Endothelial cell of umbilical vein (primary cell): Measurements from ENCODE around the gene UQCC2. TPM values are rescaled to one million over a fixed set of nuclear protein-coding genes. Genes with fewer than 3 reads are reported as not detected.

Experiments used
- BruUV-seq: library from RNA; stranded (reverse); fragments of 400-500 nt; replicated peaks from 2 replicates; lab custom pipeline; 2021; lab: Mats Ljungman, UMichigan
- CTCF ChIA-PET: fragments of 300-600, 350-600 bp; sonication (Branson Sonifier 250); formaldehyde crosslinking; loops from one replicate; lab custom pipeline; 2021; ENCODE audit warnings: antibody characterized with exemption, inconsistent platforms; lab: Charles Lee
- POLR2A ChIA-PET: fragments of 300-600, 350-600 bp; sonication (Branson Sonifier 250); formaldehyde crosslinking; loops from one replicate; lab custom pipeline; 2021; ENCODE audit warnings: antibody characterized with exemption, inconsistent platforms; lab: Charles Lee
- DNase-seq: peaks from one replicate; pipeline ENCODE4 v3.0.0-alpha.2; 2011; ENCODE audit warnings: low read depth, low spot score
- FAIRE-seq: peaks from 2 replicates; lab custom pipeline; 2011; peaks lifted over from hg19 to GRCh38; lab: Jason Lieb, UNC
- H2AFZ ChIP-seq: 2 replicates; pipeline ENCODE4 v1.6.0; 2012; ENCODE audit warnings: low read depth, low read length, control low read depth, inconsistent platforms
- H3K27ac ChIP-seq: 2 replicates; pipeline ENCODE4 v1.5.1; 2011; ENCODE audit warnings: low read depth, mild to moderate bottlenecking, control low read depth, low read length, moderate library complexity; ENCODE audit not compliant: insufficient read depth
- H3K27me3 ChIP-seq, 2 experiments: 2 replicates each; pipeline versions ENCODE4 v1.6.0 to v1.6.1; 2011; ENCODE audit warnings: low read length in 2 of 2, mixed read lengths in 1 of 2; ENCODE audit not compliant: control insufficient read depth in 2 of 2, insufficient read depth in 2 of 2
- H3K36me3 ChIP-seq, 2 experiments: 2 replicates in 1 of 2; 3 replicates in 1 of 2; pipeline ENCODE4 v1.5.1; 2011; ENCODE audit warnings: low read length in 2 of 2, mild to moderate bottlenecking in 1 of 2, moderate library complexity in 1 of 2; ENCODE audit not compliant: control insufficient read depth in 2 of 2, insufficient read depth in 2 of 2; ENCODE audit errors: extremely low read depth in 1 of 2
- H3K4me1 ChIP-seq: 3 replicates; pipeline ENCODE4 v1.5.1; 2011; ENCODE audit warnings: mild to moderate bottlenecking, low read length; ENCODE audit not compliant: control insufficient read depth, insufficient read depth; ENCODE audit errors: extremely low read depth
- H3K4me2 ChIP-seq: 2 replicates; pipeline ENCODE4 v1.6.1; 2011; ENCODE audit warnings: low read length, control low read depth, mixed read lengths; ENCODE audit not compliant: insufficient read depth
- H3K4me3 ChIP-seq, 3 experiments: fragments of 200-600 bp in 1 of 3; sonication (generic), shearing (Covaris generic) in 1 of 3; replicated peaks in 1 of 3; 2 replicates each; pipeline ENCODE4 v1.5.1; 2011 to 2016; ENCODE audit warnings: control low read depth in 3 of 3, low read length in 3 of 3, mild to moderate bottlenecking in 2 of 3, inconsistent platforms in 1 of 3, low read depth in 1 of 3, moderate library complexity in 1 of 3; ENCODE audit not compliant: insufficient read depth in 1 of 3
- H3K79me2 ChIP-seq: 2 replicates; pipeline ENCODE4 v1.6.0; 2012; ENCODE audit warnings: low read length, inconsistent platforms; ENCODE audit not compliant: control insufficient read depth, insufficient read depth
- H3K9ac ChIP-seq: replicated peaks from 2 replicates; pipeline ENCODE3; 2011; ENCODE audit warnings: low read length, control low read depth; ENCODE audit not compliant: insufficient read depth; ENCODE audit errors: extremely low read depth
- H3K9me1 ChIP-seq: replicated peaks from 3 replicates; pipeline ENCODE4 v1.6.0; 2011; ENCODE audit warnings: mild to moderate bottlenecking, low read length; ENCODE audit not compliant: control insufficient read depth, insufficient read depth; ENCODE audit errors: extremely low read depth
- H3K9me3 ChIP-seq: replicated peaks from 2 replicates; pipeline ENCODE4 v1.5.1; 2012; ENCODE audit warnings: low read length, inconsistent platforms; ENCODE audit not compliant: control insufficient read depth, insufficient read depth
- H4K20me1 ChIP-seq: replicated peaks from 2 replicates; pipeline ENCODE3; 2011; ENCODE audit warnings: mild to moderate bottlenecking, low read length; ENCODE audit not compliant: control insufficient read depth, insufficient read depth; ENCODE audit errors: extremely low read depth
- EZH2 ChIP-seq: IDR thresholded peaks from 2 replicates; pipeline ENCODE4 v1.6.1; 2012; ENCODE audit warnings: borderline replicate concordance, low read depth, mild to moderate bottlenecking, moderate library complexity, low read length, inconsistent platforms; ENCODE audit not compliant: severe bottlenecking
- FOS ChIP-seq: IDR thresholded peaks from 2 replicates; pipeline ENCODE4 v1.6.1; 2011; ENCODE audit warnings: mild to moderate bottlenecking, low read length, moderate library complexity, borderline replicate concordance; ENCODE audit not compliant: insufficient read depth
- GATA2 ChIP-seq: IDR thresholded peaks from 2 replicates; pipeline ENCODE4 v1.7.0; 2011; ENCODE audit warnings: low read depth, mild to moderate bottlenecking, moderate library complexity, mixed read lengths, low read length; ENCODE audit not compliant: insufficient read length, insufficient read depth
- JUN ChIP-seq: IDR thresholded peaks from 2 replicates; pipeline ENCODE4 v1.6.1; 2011; ENCODE audit warnings: borderline replicate concordance, low read depth; ENCODE audit not compliant: insufficient read length, insufficient read depth
- MAX ChIP-seq: IDR thresholded peaks from 2 replicates; pipeline ENCODE4 v1.6.1; 2011; ENCODE audit not compliant: insufficient read depth, insufficient read length
- MYC ChIP-seq: IDR thresholded peaks from one replicate; pipeline ENCODE4 v1.6.1; 2011; ENCODE audit warnings: mild to moderate bottlenecking, low read depth, low read length
- POLR2A ChIP-seq: IDR thresholded peaks from 2 replicates; pipeline ENCODE4 v1.6.1; 2012; ENCODE audit warnings: low read depth, mild to moderate bottlenecking, control low read depth, low read length
- POLR2AphosphoS5 ChIP-seq: IDR thresholded peaks from 2 replicates; pipeline ENCODE4 v1.6.1; 2012; ENCODE audit warnings: low read depth, mild to moderate bottlenecking, control low read depth, low read length, moderate library complexity; ENCODE audit not compliant: insufficient read depth
- dilution Hi-C: fragments of 300-500 bp; cut with MboI; formaldehyde crosslinking; loops from one replicate; pipeline ENCODE4 v1.15.0; 2019; ENCODE audit warnings: low sequenced_read_pairs; ENCODE audit not compliant: extremely low pct_ligation_motif_present
- intact Hi-C: fragments of 100-400 bp; cut with micrococcal nuclease; formaldehyde crosslinking; loops from one replicate; pipeline ENCODE4 v1.10.0; 2022
- polyA plus RNA-seq, 4 experiments: library from polyadenylated mRNA; depleted of rRNA in 3 of 4; stranded (reverse) in 3 of 4; unstranded in 1 of 4; fragments of >200 nt; gene quantifications; 2 replicates each; pipeline versions ENCODE4 v1.2.1 to v1.2.3, GENCODE V29; 2011 to 2012; ENCODE audit warnings: missing spikeins in 1 of 4
- total RNA-seq: library from RNA; stranded (reverse); gene quantifications from 2 replicates; pipeline ENCODE4 v1.2.3, GENCODE V29; 2021
- TF ChIP-seq, protein P1 (sequence below), 2 donors: IDR thresholded peaks; 1 replicate in 1 of 2; 2 replicates in 1 of 2; pipeline ENCODE4 v1.5.1; 2011; ENCODE audit warnings: low read length in 2 of 2, mild to moderate bottlenecking in 2 of 2, moderate library complexity in 2 of 2, control low read depth in 1 of 2, inconsistent platforms in 1 of 2, low read depth in 1 of 2; ENCODE audit not compliant: insufficient read depth in 1 of 2; ENCODE audit errors: extremely low read depth in 1 of 2

Gene UQCC2
- total and polyA plus RNA-seq, 2 donors (not counting 3 experiments of a cell fraction or from before 2014, with no cell fraction given), result 46.3 to 95.3 TPM

GRCh38 chr6:33710296-33711121, 991 bp downstream of the UQCC2 start:
- Histone ChIP-seq H3K9me3 (no peaks in the 10 kb centered on the region), H3K4me3 (peak overlapping the region; percentile 74 to 92 (median 85)), H3K36me3 (peaks cover 4% of the 10 kb centered on the region in 2 experiments), H3K4me2 (peak overlapping the region; percentile 82), H3K9me1 (no peaks in the 10 kb centered on the region), H3K4me1 (peaks cover 17% of the 10 kb centered on the region), H3K27me3 (no peaks in the 10 kb centered on the region), H2AFZ (peak overlapping the region; percentile 98), H4K20me1 (no peaks in the 10 kb centered on the region), H3K27ac (peak overlapping the region; percentile 95), H3K79me2 (peaks cover 24% of the 10 kb centered on the region), H3K9ac (peak overlapping the region; percentile 95)
- intact Hi-C loops, result loop anchor here (1.0 to 2.0 kb wide), 4 partner anchors 60 to 444 kb away; no protein-coding TSS in a partner anchor
- POLR2A ChIA-PET, result interaction anchor here (1.4 to 1.8 kb wide), 3 partner anchors 13 to 61 kb away, joined by 3 to 7 read pairs (median 4); no protein-coding TSS in a partner anchor
- TSS peak; percentile 53 for BruUV-seq
- dilution Hi-C loops, result no loop called here
- DNase-seq (no peak), FAIRE-seq (no peak)
- TF ChIP-seq JUN (no peak), POLR2A (no peak)
- CTCF ChIA-PET, result interaction anchor here (1.1 to 3.9 kb wide), 16 partner anchors 8 to 445 kb away, joined by 3 to 26 read pairs (median 8); partner anchors contain the start of genes BAK1 and IP6K3

- Histone ChIP-seq H3K36me3 (peaks cover 4% of the 10 kb centered on the region in 2 experiments), H2AFZ (no peak overlapping the region), H3K9me1 (no peaks in the 10 kb centered on the region), H3K9me3 (no peaks in the 10 kb centered on the region), H4K20me1 (no peaks in the 10 kb centered on the region), H3K27ac (no peak overlapping the region), H3K27me3 (no peaks in the 10 kb centered on the region), H3K4me2 (no peak overlapping the region), H3K4me1 (peaks cover 17% of the 10 kb centered on the region), H3K9ac (no peak overlapping the region), H3K79me2 (peaks cover 24% of the 10 kb centered on the region), H3K4me3 (no peak overlapping the region)
- DNase-seq (no peak), FAIRE-seq (no peak)
- dilution Hi-C loops, result no loop called here
- TF ChIP-seq EZH2 (no peak), POLR2AphosphoS5 (no peak), MYC (no peak), MAX (no peak), GATA2 (no peak), FOS (no peak)
- TF ChIP-seq, protein P1, sequence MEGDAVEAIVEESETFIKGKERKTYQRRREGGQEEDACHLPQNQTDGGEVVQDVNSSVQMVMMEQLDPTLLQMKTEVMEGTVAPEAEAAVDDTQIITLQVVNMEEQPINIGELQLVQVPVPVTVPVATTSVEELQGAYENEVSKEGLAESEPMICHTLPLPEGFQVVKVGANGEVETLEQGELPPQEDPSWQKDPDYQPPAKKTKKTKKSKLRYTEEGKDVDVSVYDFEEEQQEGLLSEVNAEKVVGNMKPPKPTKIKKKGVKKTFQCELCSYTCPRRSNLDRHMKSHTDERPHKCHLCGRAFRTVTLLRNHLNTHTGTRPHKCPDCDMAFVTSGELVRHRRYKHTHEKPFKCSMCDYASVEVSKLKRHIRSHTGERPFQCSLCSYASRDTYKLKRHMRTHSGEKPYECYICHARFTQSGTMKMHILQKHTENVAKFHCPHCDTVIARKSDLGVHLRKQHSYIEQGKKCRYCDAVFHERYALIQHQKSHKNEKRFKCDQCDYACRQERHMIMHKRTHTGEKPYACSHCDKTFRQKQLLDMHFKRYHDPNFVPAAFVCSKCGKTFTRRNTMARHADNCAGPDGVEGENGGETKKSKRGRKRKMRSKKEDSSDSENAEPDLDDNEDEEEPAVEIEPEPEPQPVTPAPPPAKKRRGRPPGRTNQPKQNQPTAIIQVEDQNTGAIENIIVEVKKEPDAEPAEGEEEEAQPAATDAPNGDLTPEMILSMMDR (IDR thresholded peaks at IDR 0.05; ENCODE audit: extremely low read depth in 1 of 2, insufficient read depth in 1 of 2, low read depth in 1 of 2, low read length in 2 of 2), result no peak
- ChIA-PET POLR2A (no interaction called here), CTCF (interaction anchor here (1.1 to 3.9 kb wide), 2 partner anchors 9 to 13 kb away, joined by 3 to 26 read pairs; no protein-coding TSS in a partner anchor)
- intact Hi-C loops, result loop anchor here (2.0 kb wide), 1 partner anchor 61 kb away; no protein-coding TSS in a partner anchor
- no TSS peak for BruUV-seq
These were observed 1.8 kb downstream of the UQCC2 start for GRCh38 chr6:33709605-33710295.
